ENCODE data around the gene ZIM2.

The ZIM2 gene

DNA sequence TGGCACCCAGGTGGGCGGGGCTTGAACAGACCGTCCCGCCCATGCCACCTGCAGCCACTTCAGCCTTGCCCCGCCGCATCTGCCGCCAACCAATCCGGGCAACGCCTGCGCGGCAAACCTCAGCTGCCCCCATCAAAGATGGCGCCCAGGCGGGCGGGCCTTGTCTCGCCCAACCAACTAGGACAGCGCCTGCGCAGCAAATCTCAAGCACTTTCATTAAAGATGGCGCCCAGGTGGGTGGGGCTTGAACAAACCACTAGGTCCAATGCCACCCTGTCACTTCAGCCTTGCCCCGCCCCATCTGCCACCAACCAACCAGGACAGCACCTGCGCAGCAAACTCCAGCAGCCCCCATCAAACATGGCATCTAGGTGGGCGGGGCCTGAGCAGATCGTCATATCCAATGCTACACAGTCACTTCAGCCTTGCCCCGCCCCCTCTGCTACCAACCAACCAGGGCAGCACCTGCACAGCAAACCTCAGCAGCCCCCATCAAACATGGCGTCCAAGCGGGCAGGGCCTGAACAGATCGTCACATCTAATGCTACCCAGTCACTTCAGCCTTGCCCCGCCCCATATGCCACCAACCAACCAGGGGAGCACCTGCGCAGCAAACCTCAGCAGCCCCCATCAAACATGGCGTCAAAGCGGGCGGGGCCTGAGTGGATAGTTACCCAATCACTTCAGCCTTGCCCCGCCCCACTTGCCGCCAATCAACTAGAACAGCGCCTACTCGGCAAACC, 1.4 kb downstream of the ZIM2 start:
- no peak for DNase-seq

DNA sequence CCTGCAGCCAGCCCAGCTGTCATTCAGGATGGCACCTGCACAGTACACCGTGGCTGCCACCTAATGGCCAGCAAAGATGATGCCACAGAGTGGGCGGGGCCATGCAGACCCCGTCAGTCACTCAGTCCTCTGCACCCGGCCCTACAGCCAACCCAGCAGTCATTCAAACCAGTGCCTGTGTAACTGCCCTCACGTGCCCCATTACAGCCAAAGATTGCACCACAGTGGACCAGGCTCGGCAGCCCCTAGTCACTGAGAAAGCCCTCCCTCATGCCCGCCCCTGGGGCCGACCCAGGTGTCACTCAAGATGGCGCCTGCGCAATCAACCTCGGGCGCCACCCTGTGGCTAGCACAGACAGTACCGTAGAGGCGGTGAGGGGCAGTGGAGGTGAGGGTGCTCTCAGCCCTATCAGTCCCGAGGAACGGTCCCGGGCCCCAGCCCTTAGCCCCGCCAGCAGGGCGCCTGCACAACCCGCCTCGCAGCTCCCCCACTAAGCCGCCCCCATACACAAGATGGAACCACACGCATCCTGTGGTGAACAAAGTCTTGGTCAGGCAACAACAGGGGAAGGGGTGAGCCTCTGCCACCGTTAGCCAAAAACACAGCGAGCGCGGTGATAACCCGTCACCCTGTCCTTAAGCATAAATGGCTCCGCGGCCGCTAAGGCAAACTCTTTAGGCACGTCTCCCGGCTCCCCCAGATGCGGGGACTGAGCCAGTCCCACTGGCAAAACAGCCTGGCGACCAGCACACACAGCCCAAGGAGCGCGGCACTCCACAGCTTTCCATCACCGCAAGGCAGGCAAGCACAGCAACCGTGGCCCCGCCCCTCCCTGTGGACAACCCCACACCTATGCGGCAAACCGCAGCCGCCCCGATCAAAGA, 2.3 kb downstream of the ZIM2 start:
- DNase-seq: no peak

DNA sequence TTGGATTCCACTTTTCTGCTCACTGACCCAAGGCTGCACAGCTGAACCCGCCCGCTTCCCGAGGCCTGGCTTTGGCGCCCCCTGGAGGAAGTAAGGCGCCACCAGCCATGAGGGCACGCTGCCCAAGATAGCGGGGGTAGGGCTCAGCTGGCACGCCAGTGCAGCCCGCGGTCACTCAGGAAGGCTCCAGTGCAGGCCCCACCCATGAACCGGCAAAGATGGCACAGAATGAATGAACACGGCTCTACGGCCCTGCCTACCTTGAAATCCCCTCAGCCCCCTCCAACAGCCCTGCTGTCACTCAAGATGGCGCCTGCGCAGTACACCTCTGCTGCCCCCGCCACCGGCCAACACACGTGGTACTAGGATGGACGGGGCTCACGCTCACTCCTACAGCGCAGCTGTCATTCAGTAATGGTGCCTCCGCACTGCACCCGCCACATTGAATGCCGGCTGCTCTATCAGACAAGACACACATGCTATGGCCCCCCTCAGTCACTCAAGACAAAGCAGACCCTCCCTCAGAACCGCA, 3.0 kb downstream of the ZIM2 start:
- DNase-seq: no peak

GRCh38 chr19:56837004-56837403, 3.5 kb downstream of the ZIM2 start:
- no peak for DNase-seq

DNA sequence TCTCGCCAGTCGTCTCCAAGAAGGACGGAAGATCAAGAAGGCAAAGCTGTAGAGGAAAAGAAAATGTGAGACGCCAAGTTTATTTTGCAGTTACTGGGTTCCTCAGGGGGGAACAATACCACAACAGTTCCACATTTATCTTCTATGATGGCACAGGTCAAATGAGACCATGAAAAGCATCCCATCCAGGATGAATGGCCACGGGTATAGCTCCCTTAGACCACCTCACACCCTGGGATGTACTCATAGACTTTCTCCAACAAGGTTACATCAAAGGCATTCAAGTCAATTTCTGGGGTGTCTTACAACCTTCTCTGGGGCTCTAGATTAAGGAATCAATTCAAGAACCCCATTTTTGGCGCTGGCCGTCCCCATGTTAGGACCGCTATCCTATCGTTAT, 4.5 kb downstream of the ZIM2 start:
- no peak for DNase-seq

- DNase-seq: no peak
Measured at GRCh38 chr19:56835401-56835800, 5.1 kb downstream of the ZIM2 start.

GRCh38 chr19:56834564-56835375, 5.8 kb downstream of the ZIM2 start:
- no peak for DNase-seq

DNA sequence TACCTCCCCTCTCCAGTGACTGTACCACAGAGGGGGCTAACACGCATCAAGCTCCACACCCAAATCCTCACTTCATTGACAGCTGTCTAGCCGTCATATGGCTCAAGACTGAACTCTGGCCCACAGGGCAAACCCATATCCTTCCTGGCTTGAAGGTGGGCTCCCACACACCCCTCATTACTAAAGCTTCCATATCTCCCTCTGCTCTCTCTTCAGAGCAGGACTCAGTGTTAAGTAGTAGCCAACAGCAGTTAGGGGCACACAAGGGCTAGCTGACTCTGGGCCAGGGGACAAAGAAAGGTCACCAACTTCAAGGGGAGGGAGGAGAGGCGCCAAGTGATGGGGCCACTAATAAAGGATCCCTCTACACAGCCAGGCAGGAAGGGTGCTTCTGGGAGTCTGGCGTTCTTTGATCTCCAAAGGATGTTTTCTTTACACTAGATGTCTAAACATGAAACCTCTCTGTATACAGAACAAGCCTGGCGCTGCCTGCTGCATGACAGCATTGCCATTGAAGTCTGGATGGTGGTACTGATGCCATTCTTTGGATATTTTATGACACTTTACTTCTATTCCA, 8.1 kb downstream of the ZIM2 start:
- DNase-seq: no peak

DNA sequence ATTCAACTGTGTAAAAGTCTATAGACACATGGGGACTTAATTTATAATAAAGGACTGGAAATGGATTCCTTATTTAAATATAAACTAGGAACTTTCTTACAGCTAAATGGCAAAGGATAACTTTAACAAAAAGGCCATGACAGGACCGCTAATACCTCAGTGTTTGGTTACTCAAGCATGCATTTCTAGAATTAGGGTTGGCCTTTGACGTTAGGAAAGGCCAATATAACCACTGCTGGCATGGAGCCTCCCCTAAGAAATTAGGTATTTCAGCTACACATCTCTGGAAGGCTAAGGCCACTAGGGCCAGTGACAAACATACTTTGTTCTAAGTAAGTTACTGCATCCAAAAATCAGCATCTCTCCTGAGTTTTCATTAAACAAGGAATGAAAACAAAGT, 9.3 kb downstream of the ZIM2 start:
- no peak for DNase-seq

- no peak for DNase-seq
Measured at GRCh38 chr19:56829596-56829995, 10.9 kb downstream of the ZIM2 start.

DNA sequence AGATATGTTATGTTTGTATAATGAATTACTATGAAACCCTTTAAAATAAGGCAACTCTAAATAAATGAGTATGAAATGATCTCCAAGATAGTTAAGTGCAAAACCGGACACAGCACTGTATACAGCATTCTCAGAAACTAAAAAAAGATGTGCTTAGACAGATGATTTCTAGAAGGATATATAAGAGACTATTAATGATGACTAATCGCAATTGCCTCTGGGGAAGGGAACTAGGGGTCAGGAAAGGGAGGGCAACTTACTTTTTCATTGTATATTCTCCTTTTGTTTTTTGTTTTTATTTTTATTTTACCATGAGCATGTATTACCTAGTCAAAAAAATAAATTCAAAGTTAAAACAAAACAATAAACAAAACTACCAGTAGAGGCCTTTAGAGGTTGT, 12.8 kb downstream of the ZIM2 start:
- no peak for DNase-seq

DNA sequence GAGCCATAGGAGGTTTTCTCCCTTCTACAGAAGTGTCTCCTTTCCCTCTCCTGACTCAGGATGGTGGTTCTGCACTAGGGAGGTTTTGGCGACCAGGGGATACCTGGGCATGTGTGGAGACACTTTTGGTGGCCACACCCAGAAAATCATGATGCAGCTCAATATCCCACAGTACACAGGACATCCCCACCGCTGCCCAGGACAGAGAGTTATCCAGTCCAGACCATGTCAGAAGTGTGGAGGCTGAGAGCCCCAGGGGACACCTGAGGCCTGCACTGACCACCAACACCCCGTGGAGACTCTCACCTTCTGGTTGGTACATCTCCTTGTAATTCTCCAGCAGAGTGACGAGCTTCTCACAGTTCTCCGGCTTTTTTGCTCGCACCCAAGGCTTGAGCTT, 16.6 kb downstream of the ZIM2 start:
- no peak for DNase-seq

- DNase-seq: no peak
Measured at GRCh38 chr19:56823417-56823816, 17.1 kb downstream of the ZIM2 start.

- DNase-seq: no peak
Measured at GRCh38 chr19:56822755-56823154, 17.8 kb downstream of the ZIM2 start.

DNA sequence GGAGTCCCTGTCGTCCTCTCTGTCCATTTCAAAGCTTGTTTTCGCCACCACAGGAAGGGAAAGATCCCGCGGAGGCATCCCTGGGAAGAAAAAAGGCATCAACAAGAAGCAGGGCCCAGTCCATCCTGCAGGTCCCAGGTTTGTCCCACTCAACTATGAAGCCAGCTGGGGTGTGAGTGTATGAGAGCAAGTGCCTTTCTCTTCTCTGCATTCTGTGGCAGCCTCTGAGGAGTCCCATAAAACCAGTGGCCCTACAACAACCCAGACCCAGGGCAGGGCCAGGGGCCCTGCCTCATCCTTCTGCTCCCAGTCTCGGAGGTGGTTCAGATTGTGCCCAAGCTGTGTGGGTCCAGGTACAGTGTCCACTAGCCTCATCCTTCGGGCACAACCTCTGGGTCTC, 18.9 kb downstream of the ZIM2 start:
- DNase-seq: no peak

DNA sequence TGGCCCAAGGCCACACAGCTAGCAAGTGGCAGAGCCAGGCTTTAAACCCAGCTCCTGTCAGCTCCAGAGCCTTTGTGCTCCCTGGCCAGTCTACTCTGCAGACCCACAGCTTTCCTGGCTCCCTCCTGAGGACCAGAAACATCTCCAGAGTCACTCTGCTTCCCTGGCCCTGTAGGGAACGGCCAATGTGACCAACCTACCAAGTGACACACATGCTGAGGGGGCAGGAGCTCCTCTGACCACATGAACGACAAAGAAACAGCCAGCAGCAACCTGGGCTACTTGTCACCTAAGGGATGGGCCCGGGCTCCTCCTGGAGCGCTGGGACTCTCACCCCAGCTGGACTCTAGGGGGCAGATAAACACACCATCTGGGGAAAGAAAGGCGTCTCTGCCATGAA, 19.3 kb downstream of the ZIM2 start:
- DNase-seq: no peak

DNA sequence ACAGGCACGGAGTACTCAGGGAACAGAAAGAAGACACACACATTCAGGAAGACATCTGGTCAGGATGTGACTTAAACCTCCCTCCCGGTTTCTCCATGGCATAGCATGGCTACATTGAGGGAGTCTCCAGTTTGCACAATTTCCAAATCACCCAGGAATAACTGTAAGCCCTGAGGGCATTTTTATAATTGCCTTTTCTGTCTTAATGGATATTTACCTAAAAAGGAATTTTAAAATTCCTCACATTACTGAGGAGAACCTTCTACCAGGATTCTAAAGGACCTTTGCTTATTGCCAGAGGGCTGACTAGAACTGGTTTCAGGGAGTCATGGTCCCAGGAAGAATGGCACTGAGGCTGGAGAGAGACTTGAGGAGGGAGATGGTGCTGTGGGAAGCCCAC, 21.4 kb downstream of the ZIM2 start:
- DNase-seq: no peak

DNA sequence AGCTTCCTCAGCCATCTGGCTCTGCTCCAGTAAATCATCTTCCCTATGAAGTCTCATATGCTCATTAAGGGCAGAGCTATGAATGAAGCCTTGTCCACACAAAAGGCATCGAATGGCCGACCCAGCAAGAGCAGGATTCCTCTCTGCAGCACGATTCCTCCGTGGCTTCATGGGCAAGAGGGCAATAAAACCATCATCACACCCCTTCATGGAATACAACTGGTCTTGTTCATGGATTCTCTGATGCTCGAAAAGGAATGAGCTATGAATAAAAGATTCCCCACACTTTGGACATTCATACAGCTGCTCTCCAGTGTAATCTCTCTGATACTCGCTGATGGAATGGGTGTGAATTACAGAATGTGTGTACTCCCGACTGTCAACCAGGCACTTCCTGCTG, 25.9 kb downstream of the ZIM2 start:
- no peak for DNase-seq

GRCh38 chr19:56813531-56813930, 27.0 kb downstream of the ZIM2 start:
- DNase-seq: no peak

- no peak for DNase-seq
Measured at GRCh38 chr19:56811480-56811879, 29.0 kb downstream of the ZIM2 start.

GRCh38 chr19:56810260-56810659, 30.3 kb downstream of the ZIM2 start:
- DNase-seq: no peak

GRCh38 chr19:56808717-56809392, 31.7 kb downstream of the ZIM2 start:
- DNase-seq: no peak

Data from T-helper 1 cell (primary cell).